Stimulated activated naive CD4-positive, alpha-beta T cell treated with Interleukin-2 at 50 U/mL for 16 hours (primary cell): ENCODE results near the gene SMURF1.

Experiments
- DNase-seq: peaks from one replicate; lab custom pipeline; 2025; lab: John Stamatoyannopoulos, UW

SMURF1 gene

DNA sequence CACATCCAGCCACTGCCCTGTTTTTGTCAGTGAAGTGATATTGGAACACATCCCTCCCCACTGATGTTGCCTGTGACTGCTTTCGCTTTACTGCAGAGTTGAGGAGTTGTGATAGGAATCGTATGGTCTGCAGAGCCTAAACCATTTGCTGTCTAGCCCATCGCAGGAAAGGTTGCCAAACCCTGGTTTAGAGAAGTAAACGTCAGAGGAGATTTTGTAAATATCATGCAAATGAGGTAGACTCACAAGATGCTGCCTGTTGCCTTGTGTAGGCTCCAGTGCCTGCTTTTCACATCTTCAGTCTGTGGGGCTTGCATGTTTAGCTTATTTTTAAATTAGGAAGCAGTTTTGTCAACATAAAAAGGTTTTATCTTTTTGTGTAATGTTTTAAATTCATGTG, 158.5 kb downstream of the SMURF1 start:
- DNase-seq: no peak

DNA sequence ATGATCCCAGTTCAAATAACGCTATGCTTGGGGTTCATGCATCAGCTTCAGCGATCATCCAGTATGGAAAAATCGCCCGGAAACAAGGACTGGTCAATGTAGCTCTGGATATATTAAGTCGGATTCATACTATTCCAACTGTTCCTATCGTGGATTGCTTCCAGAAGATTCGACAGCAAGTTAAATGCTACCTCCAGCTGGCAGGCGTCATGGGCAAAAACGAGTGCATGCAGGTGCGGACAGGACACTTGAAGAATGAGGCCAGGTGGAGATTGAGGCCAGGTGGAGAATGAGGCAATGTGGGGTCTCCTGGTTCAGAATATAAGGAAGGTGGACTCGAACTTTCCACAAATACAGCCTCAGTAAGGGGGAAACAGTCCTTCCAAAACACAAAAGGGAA, 159.8 kb downstream of the SMURF1 start:
- no peak for DNase-seq

DNA sequence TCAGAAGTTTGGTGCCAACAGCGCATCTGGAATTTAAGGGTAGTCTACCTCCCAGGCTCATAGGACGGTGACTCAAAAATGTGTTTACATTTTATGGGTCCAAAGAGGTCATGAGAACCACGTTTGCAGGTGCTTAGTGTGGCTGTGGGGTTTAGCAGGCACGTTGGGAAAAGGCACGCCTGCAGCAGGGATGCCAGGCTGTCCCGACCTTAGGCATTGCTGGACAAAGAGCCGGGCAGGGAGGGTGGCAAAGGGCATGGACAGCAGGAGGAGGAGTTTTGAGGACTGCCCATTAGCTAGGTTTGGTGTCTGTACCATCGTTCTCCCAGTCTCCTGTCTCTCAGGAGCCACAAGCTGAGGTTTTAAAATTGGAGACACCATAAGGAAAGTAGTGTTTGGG, 161.2 kb downstream of the SMURF1 start:
- DNase-seq: no peak

DNA sequence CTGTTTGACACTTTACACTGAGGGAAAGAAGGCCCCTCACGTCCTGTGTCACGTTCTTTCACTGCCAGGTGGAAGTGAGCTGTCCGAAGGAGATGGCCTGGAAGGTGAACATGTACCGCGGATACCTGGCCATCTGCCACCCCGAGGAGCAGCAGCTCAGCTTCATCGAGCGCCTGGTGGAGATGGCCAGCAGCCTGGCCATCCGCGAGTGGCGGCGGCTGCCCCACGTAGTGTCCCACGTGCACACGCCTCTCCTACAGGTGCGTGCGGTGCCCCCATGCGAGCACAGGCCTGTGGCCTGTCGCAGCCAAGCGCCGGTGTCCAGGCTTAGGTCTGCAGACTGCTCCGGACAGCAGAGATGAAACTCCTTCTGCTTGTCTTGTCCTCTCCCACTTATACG, 162.2 kb downstream of the SMURF1 start:
- DNase-seq: no peak

DNA sequence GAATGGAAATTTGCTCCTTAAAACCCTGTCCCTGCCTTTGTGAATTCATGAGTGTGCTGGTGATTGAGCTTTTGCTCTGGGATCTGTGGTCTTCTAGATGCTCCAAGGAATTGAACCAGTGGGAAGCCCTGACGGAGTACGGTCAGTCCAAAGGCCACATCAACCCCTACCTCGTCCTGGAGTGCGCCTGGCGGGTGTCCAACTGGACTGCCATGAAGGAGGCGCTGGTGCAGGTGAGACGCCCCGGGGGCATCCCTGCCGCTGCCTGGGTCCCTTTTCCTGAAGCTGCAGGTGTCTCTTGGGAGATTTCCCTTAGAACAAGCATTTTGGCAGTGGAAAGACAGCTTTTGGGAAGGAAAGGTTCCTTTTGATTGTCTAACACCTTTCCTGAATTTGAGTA, 165.2 kb downstream of the SMURF1 start:
- DNase-seq: no peak
